Measurements from ENCODE around the gene KRT8. TPM values are rescaled to one million over a fixed set of nuclear protein-coding genes. Genes with fewer than 3 reads are reported as not detected.
"Not testable (repeated sequence)": the region's sequence is repeated elsewhere in the genome, so short reads cannot be mapped to it uniquely, and the experiment has no call there.

KRT8 gene
- total RNA-seq (not detected), polyA plus RNA-seq (under 1 TPM in 2 of 4 donors, not detected in 2; 0.13 to 0.73 TPM)

DNA sequence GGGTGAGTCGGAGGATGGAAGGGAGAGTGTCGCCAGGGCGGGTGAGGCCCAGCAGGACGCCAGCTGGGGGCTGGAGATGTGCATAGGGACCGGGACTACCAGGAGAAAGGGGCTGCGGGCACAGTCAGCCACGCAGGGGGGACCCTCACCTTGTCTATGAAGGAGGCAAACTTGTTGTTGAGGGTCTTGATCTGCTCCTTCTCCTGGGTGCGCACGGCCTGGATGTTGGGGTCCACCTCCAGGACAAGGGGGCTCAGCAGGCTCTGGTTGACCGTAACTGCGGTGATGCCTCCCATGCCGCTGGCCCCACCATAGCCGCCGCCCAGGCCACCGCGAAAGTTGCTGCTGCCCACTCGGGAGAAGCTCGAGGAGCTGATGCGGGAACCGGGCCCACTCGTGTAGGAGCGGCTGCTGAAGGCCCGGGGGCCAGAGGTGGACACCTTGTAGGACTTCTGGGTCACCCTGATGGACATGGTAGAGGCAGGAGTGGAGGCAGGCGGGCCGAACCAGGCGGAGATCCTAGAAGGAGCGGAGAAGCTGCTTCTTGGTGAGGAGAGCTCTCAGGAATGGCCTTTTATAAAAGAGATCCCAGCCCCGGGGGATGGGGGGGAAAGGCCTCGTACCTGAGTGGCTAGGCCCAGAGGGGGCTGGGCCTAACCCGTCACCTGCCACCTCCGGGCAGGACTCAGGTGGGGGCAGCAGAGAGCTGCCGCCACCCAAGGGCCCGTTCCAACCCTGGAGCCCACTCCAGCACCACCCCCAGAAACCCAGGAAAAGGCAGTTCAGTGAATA lies at the start of gene KRT8:
Gene KRT8 (minus strand): TSS at position 568 of the 792 bp plus-strand sequence. CDS start 95 bp downstream, at position 473.
- not testable (repeated sequence) for H3K4me1 ChIP-seq (ENCODE audit: control insufficient read depth, insufficient read depth, low read length, poor library complexity, severe bottlenecking); ATAC-seq (ENCODE audit: low read depth in 2 of 2); DNase-seq; H3K27me3 ChIP-seq (ENCODE audit: control insufficient read depth, insufficient read depth, low read length); H3K27ac ChIP-seq (ENCODE audit: insufficient read depth, low read length, poor library complexity, severe bottlenecking); H3K9me3 ChIP-seq (ENCODE audit: control insufficient read depth in 2 of 2, low read length in 2 of 2); H3K9me3 Mint-ChIP-seq; H3K36me3 Mint-ChIP-seq; H3K36me3 ChIP-seq (ENCODE audit: control insufficient read depth, insufficient read depth, low read length); H3K27me3 Mint-ChIP-seq
- H3K4me3 Mint-ChIP-seq, result peak within 1 kb of the TSS; percentile 66 to 73 (median 68)
- peaks cover 4 to 15% (median 5%) of the 10 kb centered on the region in 4 donors for H3K4me1 Mint-ChIP-seq
- H3K4me3 ChIP-seq (ENCODE audit: low read depth, low read length), result peak within 1 kb of the TSS; percentile 32
- peak within 1 kb of the TSS; percentile 42 to 90 (median 69) for H3K27ac Mint-ChIP-seq

- H3K4me1 Mint-ChIP-seq, result peaks cover 0 to 20% (median 7%) of the 10 kb centered on the region in 4 donors
- Histone ChIP-seq H3K9me3 (ENCODE audit: control insufficient read depth in 2 of 2, low read length in 2 of 2) (no peaks in the 10 kb centered on the region), H3K27me3 (ENCODE audit: control insufficient read depth, insufficient read depth, low read length) (no peaks in the 10 kb centered on the region), H3K36me3 (ENCODE audit: control insufficient read depth, insufficient read depth, low read length) (no peaks in the 10 kb centered on the region), H3K4me1 (ENCODE audit: control insufficient read depth, insufficient read depth, low read length, poor library complexity, severe bottlenecking) (peaks cover 8% of the 10 kb centered on the region), H3K4me3 (ENCODE audit: low read depth, low read length) (no peak overlapping the region), H3K27ac (ENCODE audit: insufficient read depth, low read length, poor library complexity, severe bottlenecking) (no peak overlapping the region)
- no peak overlapping the region for H3K27ac Mint-ChIP-seq
- no peaks in the 10 kb centered on the region for H3K9me3 Mint-ChIP-seq
- peaks cover 5% of the 10 kb centered on the region for H3K27me3 Mint-ChIP-seq
- DNase-seq, result no peak
- no peak for ATAC-seq (ENCODE audit: low read depth in 2 of 2)
- H3K36me3 Mint-ChIP-seq, result peaks cover 10% of the 10 kb centered on the region
- H3K4me3 Mint-ChIP-seq, result no peak overlapping the region
Observed at GRCh38 chr12:52953181-52953841, 48.4 kb upstream of the KRT8 start.

- no peak overlapping the region for H3K4me3 Mint-ChIP-seq
- no peak overlapping the region for H3K27ac Mint-ChIP-seq
Observed at GRCh38 chr12:52952076-52952801, 47.4 kb upstream of the KRT8 start.

GRCh38 chr12:52951640-52952039 lies 46.8 kb upstream of the KRT8 start:
- Mint-ChIP-seq H3K36me3 (peaks cover 10% of the 10 kb centered on the region), H3K4me1 (peaks cover 0 to 13% (median 9%) of the 10 kb centered on the region in 4 donors), H3K27ac (no peak overlapping the region), H3K9me3 (no peaks in the 10 kb centered on the region), H3K27me3 (peaks cover 11% of the 10 kb centered on the region), H3K4me3 (no peak overlapping the region)
- no peak overlapping the region for H3K27ac ChIP-seq (ENCODE audit: insufficient read depth, low read length, poor library complexity, severe bottlenecking)
- no peaks in the 10 kb centered on the region for H3K27me3 ChIP-seq (ENCODE audit: control insufficient read depth, insufficient read depth, low read length)
- H3K9me3 ChIP-seq (ENCODE audit: control insufficient read depth in 2 of 2, low read length in 2 of 2), result no peaks in the 10 kb centered on the region
- no peak overlapping the region for H3K4me3 ChIP-seq (ENCODE audit: low read depth, low read length)
- H3K4me1 ChIP-seq (ENCODE audit: control insufficient read depth, insufficient read depth, low read length, poor library complexity, severe bottlenecking), result peaks cover 8% of the 10 kb centered on the region
- no peak for ATAC-seq (ENCODE audit: low read depth in 2 of 2)
- no peak for DNase-seq
- H3K36me3 ChIP-seq (ENCODE audit: control insufficient read depth, insufficient read depth, low read length), result no peaks in the 10 kb centered on the region

More at GRCh38 chr12:52952076-52952801, 47.4 kb upstream of the KRT8 start:
- Mint-ChIP-seq H3K4me1 (peaks cover 0 to 19% (median 9%) of the 10 kb centered on the region in 4 donors), H3K36me3 (peaks cover 10% of the 10 kb centered on the region), H3K27me3 (peaks cover 11% of the 10 kb centered on the region), H3K9me3 (no peaks in the 10 kb centered on the region)
- no peaks in the 10 kb centered on the region for H3K9me3 ChIP-seq (ENCODE audit: control insufficient read depth in 2 of 2, low read length in 2 of 2)
- H3K4me3 ChIP-seq (ENCODE audit: low read depth, low read length), result no peak overlapping the region
- no peak overlapping the region for H3K27ac ChIP-seq (ENCODE audit: insufficient read depth, low read length, poor library complexity, severe bottlenecking)
- peaks cover 8% of the 10 kb centered on the region for H3K4me1 ChIP-seq (ENCODE audit: control insufficient read depth, insufficient read depth, low read length, poor library complexity, severe bottlenecking)
- no peak for ATAC-seq (ENCODE audit: low read depth in 2 of 2)
- no peak for DNase-seq
- H3K36me3 ChIP-seq (ENCODE audit: control insufficient read depth, insufficient read depth, low read length), result no peaks in the 10 kb centered on the region
- H3K27me3 ChIP-seq (ENCODE audit: control insufficient read depth, insufficient read depth, low read length), result no peaks in the 10 kb centered on the region

DNA sequence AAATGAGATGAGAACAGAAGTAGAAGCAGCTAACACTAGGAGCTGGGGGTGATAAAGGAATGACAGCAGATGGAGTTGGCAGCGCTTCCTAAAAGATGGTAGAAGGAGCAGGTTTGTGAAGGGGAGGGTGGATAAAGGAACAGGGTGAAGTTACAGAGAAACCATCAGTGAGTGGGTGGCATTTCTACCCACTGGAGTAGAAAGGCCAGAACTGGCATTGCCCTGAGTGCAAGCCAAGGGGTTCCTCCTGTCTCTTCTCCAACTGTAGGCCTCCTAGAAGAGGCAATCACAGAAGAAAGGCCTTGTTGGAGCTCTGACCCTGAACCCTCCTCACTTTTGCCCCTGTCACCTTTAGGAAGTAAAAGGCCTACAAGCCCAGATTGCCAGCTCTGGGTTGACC lies 46.2 kb upstream of the KRT8 start:
- peaks cover 8% of the 10 kb centered on the region for H3K4me1 ChIP-seq (ENCODE audit: control insufficient read depth, insufficient read depth, low read length, poor library complexity, severe bottlenecking)
- peaks cover 0 to 12% (median 9%) of the 10 kb centered on the region in 4 donors for H3K4me1 Mint-ChIP-seq
- DNase-seq, result no peak
- H3K36me3 Mint-ChIP-seq, result peaks cover 10% of the 10 kb centered on the region
- no peak overlapping the region for H3K4me3 ChIP-seq (ENCODE audit: low read depth, low read length)
- H3K27ac ChIP-seq (ENCODE audit: insufficient read depth, low read length, poor library complexity, severe bottlenecking), result no peak overlapping the region
- no peaks in the 10 kb centered on the region for H3K36me3 ChIP-seq (ENCODE audit: control insufficient read depth, insufficient read depth, low read length)
- no peaks in the 10 kb centered on the region for H3K9me3 ChIP-seq (ENCODE audit: control insufficient read depth in 2 of 2, low read length in 2 of 2)
- no peak for ATAC-seq (ENCODE audit: low read depth in 2 of 2)
- peaks cover 11% of the 10 kb centered on the region for H3K27me3 Mint-ChIP-seq
- H3K27me3 ChIP-seq (ENCODE audit: control insufficient read depth, insufficient read depth, low read length), result no peaks in the 10 kb centered on the region
- no peaks in the 10 kb centered on the region for H3K9me3 Mint-ChIP-seq
- peak overlapping the region in 1 of 4 donors; percentile 80 for H3K4me3 Mint-ChIP-seq
- no peak overlapping the region for H3K27ac Mint-ChIP-seq

- ATAC-seq (ENCODE audit: low read depth in 2 of 2) (no peak), DNase-seq (no peak)
- Mint-ChIP-seq H3K4me3 (peak overlapping the region in 3 of 4 donors; percentile 32 to 80 (median 77)), H3K9me3 (no peaks in the 10 kb centered on the region), H3K27me3 (peaks cover 11% of the 10 kb centered on the region), H3K27ac (no peak overlapping the region), H3K4me1 (peaks cover 0 to 12% (median 9%) of the 10 kb centered on the region in 4 donors), H3K36me3 (peaks cover 10% of the 10 kb centered on the region)
- no peaks in the 10 kb centered on the region for H3K9me3 ChIP-seq (ENCODE audit: control insufficient read depth in 2 of 2, low read length in 2 of 2)
- no peaks in the 10 kb centered on the region for H3K36me3 ChIP-seq (ENCODE audit: control insufficient read depth, insufficient read depth, low read length)
- H3K27ac ChIP-seq (ENCODE audit: insufficient read depth, low read length, poor library complexity, severe bottlenecking), result no peak overlapping the region
- no peak overlapping the region for H3K4me3 ChIP-seq (ENCODE audit: low read depth, low read length)
- peaks cover 8% of the 10 kb centered on the region for H3K4me1 ChIP-seq (ENCODE audit: control insufficient read depth, insufficient read depth, low read length, poor library complexity, severe bottlenecking)
- no peaks in the 10 kb centered on the region for H3K27me3 ChIP-seq (ENCODE audit: control insufficient read depth, insufficient read depth, low read length)
Observed at GRCh38 chr12:52950553-52950952, 45.7 kb upstream of the KRT8 start.

DNA sequence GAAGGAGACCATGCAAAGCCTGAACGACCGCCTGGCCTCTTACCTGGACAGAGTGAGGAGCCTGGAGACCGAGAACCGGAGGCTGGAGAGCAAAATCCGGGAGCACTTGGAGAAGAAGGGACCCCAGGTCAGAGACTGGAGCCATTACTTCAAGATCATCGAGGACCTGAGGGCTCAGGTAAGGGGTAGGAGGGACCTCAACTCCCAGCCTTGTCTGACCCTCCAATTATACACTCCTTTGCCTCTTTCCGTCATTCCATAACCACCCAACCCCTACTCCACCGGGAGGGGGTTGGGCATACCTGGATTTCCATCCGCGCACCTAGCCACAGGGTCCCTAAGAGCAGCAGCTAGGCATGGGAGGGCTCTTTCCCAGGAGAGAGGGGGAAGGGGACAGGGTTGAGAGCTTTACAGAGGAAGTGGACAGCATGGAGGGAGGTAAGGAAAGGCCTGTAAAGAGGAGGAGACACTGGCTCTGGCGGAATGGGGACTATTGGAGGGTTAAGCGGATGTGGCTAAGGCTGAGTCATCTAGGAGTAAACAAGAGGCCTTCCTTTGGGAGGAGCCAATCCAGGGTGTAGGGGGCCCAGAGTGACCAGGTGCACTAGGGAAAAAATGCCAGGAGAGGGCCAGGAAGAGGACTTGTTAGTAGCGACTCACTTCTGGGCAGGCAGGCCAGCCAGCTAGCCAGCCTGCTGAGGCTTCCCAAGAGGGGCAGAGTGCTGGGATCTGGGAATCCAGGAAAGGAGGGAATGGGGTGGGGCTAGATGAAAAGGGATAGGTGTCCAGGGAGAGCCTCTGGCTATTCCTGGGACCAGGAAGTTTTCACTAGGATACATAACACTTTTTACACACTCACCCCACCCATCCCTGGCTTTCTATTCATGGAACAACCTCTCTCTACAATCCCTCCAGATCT lies 44.8 kb upstream of the KRT8 start:
- no peaks in the 10 kb centered on the region for H3K9me3 Mint-ChIP-seq
- Histone ChIP-seq H3K36me3 (ENCODE audit: control insufficient read depth, insufficient read depth, low read length) (no peaks in the 10 kb centered on the region), H3K4me1 (ENCODE audit: control insufficient read depth, insufficient read depth, low read length, poor library complexity, severe bottlenecking) (peaks cover 8% of the 10 kb centered on the region), H3K27me3 (ENCODE audit: control insufficient read depth, insufficient read depth, low read length) (no peaks in the 10 kb centered on the region), H3K9me3 (ENCODE audit: control insufficient read depth in 2 of 2, low read length in 2 of 2) (no peaks in the 10 kb centered on the region), H3K4me3 (ENCODE audit: low read depth, low read length) (no peak overlapping the region), H3K27ac (ENCODE audit: insufficient read depth, low read length, poor library complexity, severe bottlenecking) (no peak overlapping the region)
- H3K36me3 Mint-ChIP-seq, result peaks cover 10% of the 10 kb centered on the region
- peak overlapping the region; percentile 76 to 80 (median 78) for H3K4me3 Mint-ChIP-seq
- DNase-seq (no peak), ATAC-seq (ENCODE audit: low read depth in 2 of 2) (no peak)
- peak overlapping the region; percentile 73 to 87 (median 83) for H3K27ac Mint-ChIP-seq
- peaks cover 15% of the 10 kb centered on the region for H3K27me3 Mint-ChIP-seq
- peaks cover 0 to 12% (median 9%) of the 10 kb centered on the region in 4 donors for H3K4me1 Mint-ChIP-seq

All from CD4-positive, CD25-positive, alpha-beta regulatory T cell (primary cell).